HepG2 (cell line): ENCODE measurements around the gene NDUFA5. TPM values are rescaled to one million over a fixed set of nuclear protein-coding genes. Genes with fewer than 3 reads are reported as not detected.

Experiments used
- FOXP4 ChIP-seq: sonication (generic); formaldehyde crosslinking; IDR thresholded peaks from 2 replicates; pipeline ENCODE4 v1.4.0; 2020; ENCODE audit warnings: missing genetic modification reagents
- GABPB1 ChIP-seq: IDR thresholded peaks from 2 replicates; pipeline ENCODE4 v1.6.1; 2016; ENCODE audit warnings: mild to moderate bottlenecking, missing genetic modification reagents, moderate library complexity, missing compliant biosample characterization
- KLF15 ChIP-seq: sonication (generic); formaldehyde crosslinking; IDR thresholded peaks from 2 replicates; pipeline ENCODE4 v1.8.1; 2023; ENCODE audit warnings: borderline replicate concordance, mild to moderate bottlenecking, inconsistent platforms, missing genetic modification reagents, mixed read lengths
- MTERF4 ChIP-seq: sonication (generic); formaldehyde crosslinking; IDR thresholded peaks from 2 replicates; pipeline ENCODE4 v1.8.0; 2023; ENCODE audit warnings: mild to moderate bottlenecking, missing genetic modification reagents
- NBN ChIP-seq: fragments of 450-650 bp; conservative IDR thresholded peaks from 2 replicates; pipeline ENCODE4 v1.6.1; 2017
- RCOR2 ChIP-seq: IDR thresholded peaks from 2 replicates; pipeline ENCODE4 v1.6.1; 2016; ENCODE audit warnings: missing biosample characterization, missing genetic modification reagents
- SOX6 ChIP-seq, 2 experiments: fragments of 450-650 bp in 1 of 2; sonication (generic) in 1 of 2; formaldehyde crosslinking in 1 of 2; IDR thresholded peaks; 2 replicates each; pipeline versions ENCODE4 v1.4.0 to v1.6.1; 2017 to 2020; ENCODE audit warnings: antibody characterized with exemption in 1 of 2, mild to moderate bottlenecking in 1 of 2, missing genetic modification reagents in 1 of 2
- SYNCRIP ChIP-seq: fragments of 200-400 bp; formaldehyde crosslinking; IDR thresholded peaks from 2 replicates; pipeline ENCODE4 v1.6.1; 2018; ENCODE audit warnings: mild to moderate bottlenecking, low read depth, low read length; ENCODE audit not compliant: insufficient read depth
- TEAD3 ChIP-seq: optimal IDR thresholded peaks from 2 replicates; pipeline ENCODE3; 2016; ENCODE audit warnings: borderline replicate concordance
- WIZ ChIP-seq: sonication (generic); formaldehyde crosslinking; IDR thresholded peaks from 2 replicates; pipeline ENCODE4 v1.5.1; 2020; ENCODE audit warnings: mild to moderate bottlenecking, missing genetic modification reagents
- ZMAT3 ChIP-seq: sonication (generic); formaldehyde crosslinking; conservative IDR thresholded peaks from 2 replicates; pipeline ENCODE4 v1.7.0; 2021; ENCODE audit warnings: missing genetic modification reagents
- ZNF136 ChIP-seq: sonication (generic); formaldehyde crosslinking; IDR thresholded peaks from 2 replicates; pipeline ENCODE4 v1.8.1; 2022; ENCODE audit warnings: low read depth, mild to moderate bottlenecking, moderate library complexity, missing genetic modification reagents
- ZNF20 ChIP-seq: sonication (generic); formaldehyde crosslinking; IDR thresholded peaks from 2 replicates; pipeline ENCODE4 v1.4.0; 2020; ENCODE audit warnings: mild to moderate bottlenecking, moderate library complexity, missing genetic modification reagents
- ZNF280D ChIP-seq: sonication (generic); formaldehyde crosslinking; IDR thresholded peaks from 2 replicates; pipeline ENCODE4 v1.5.1; 2020; ENCODE audit warnings: mild to moderate bottlenecking, missing genetic modification reagents
- ZNF574 ChIP-seq: sonication (generic); formaldehyde crosslinking; IDR thresholded peaks from 2 replicates; pipeline ENCODE4 v1.4.0; 2020; ENCODE audit warnings: missing genetic modification reagents
- ZNF629 ChIP-seq: sonication (generic); formaldehyde crosslinking; conservative IDR thresholded peaks from 2 replicates; pipeline ENCODE4 v1.5.0; 2020; ENCODE audit warnings: missing genetic modification reagents
- ZNF776 ChIP-seq: sonication (generic); formaldehyde crosslinking; IDR thresholded peaks from 2 replicates; pipeline ENCODE4 v1.4.0; 2020; ENCODE audit warnings: mild to moderate bottlenecking, missing genetic modification reagents
- polyA plus RNA-seq, 8 experiments: library from polyadenylated mRNA; depleted of rRNA in 3 of 8; stranded (reverse) in 7 of 8; unstranded in 1 of 8; fragments of >200 nt; fragmentation: Illumina TruSeq in 4 of 8; extraction: Trizol in 4 of 8; gene quantifications; 2 replicates each; pipeline versions ENCODE4 v1.2.1 to v1.2.3, GENCODE V29; 2011 to 2016; ENCODE audit warnings: low read depth in 4 of 8, missing spikeins in 1 of 8, mixed read lengths in 1 of 8; ENCODE audit not compliant: insufficient read depth in 1 of 8
- total RNA-seq, 5 experiments: library from RNA; depleted of rRNA; stranded (reverse); fragments of >200 nt; fragmentation: Illumina TruSeq; extraction: Trizol; gene quantifications; 2 replicates each; pipeline ENCODE4 v1.2.3, GENCODE V29; 2016; ENCODE audit warnings: low read depth in 1 of 5
- TF ChIP-seq, protein P1 (sequence below): IDR thresholded peaks from 2 replicates; pipeline ENCODE4 v1.6.1; 2016; ENCODE audit warnings: missing biosample characterization, missing genetic modification reagents, low read depth

The NDUFA5 gene
- total and polyA plus RNA-seq, 2 of the 13 experiments (the other 11 are each of a cell fraction or from before 2014, with no cell fraction given), result 16.9 to 55.9 TPM

DNA sequence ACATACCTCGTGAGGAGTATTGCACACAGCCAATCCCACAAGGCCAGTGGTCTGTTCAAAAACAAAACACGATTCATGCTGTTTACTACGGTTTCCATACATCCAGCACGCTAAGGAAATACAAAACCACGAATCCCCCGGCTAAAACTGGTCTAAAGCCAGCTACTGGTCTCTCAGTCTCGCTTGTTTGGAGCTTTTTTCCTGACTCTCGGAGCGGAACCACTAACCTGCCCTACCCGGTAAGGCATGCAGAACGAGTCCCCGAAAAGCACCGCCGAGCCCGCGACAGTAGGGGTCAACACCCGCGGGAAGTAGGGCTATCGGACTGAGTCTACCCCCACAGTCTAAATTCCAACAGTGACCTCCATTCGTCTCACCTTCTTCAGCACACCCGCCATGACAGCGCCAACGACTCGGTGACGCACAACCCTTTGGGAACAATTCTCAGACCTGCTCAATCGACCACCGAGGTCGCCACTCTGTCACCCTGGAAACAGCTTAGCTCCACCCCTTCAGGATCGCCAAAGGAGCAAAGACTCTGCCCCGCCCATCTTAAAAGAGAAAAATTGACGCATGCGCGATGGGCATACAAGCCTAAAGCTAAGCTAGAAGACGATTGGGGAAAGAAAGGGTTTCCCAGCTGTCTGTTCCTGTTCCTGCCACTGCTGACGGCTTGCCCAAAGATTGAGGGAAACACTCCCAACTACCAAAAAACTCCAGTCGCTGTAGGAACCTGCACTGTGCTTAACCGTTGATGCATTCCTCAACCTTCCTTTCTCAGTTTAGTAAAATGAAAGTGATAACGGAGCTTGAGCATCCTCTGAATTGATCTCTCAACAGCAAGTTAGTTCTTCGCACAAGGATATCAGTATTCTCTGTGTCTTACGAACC lies at the start of gene NDUFA5 (continued):
- peak; percentile 81 for TF ChIP-seq ZNF574 (CRISPR knock-in tag)
- TF ChIP-seq SYNCRIP, result no peak
- TF ChIP-seq SOX6 (IDR thresholded peaks at IDR 0.05), result no peak
- TF ChIP-seq SOX6 (CRISPR knock-in tag; IDR thresholded peaks at IDR 0.05), result peak; percentile 65
- TF ChIP-seq MTERF4 (CRISPR knock-in tag), result no peak
- no peak for TF ChIP-seq FOXP4
- peak; percentile 75 for TF ChIP-seq ZMAT3 (CRISPR knock-in tag)
- no peak for TF ChIP-seq NBN
- TF ChIP-seq WIZ, result no peak
- no peak for TF ChIP-seq ZNF20 (CRISPR knock-in tag)
- TF ChIP-seq RCOR2, result no peak
- no peak for TF ChIP-seq KLF15 (CRISPR knock-in tag)
- no peak for TF ChIP-seq ZNF629 (CRISPR knock-in tag)
- TF ChIP-seq ZNF776 (CRISPR knock-in tag), result no peak
- no peak for TF ChIP-seq ZNF280D (CRISPR knock-in tag)
- no peak for TF ChIP-seq ZNF136 (CRISPR knock-in tag)
- peak; percentile 53 for TF ChIP-seq TEAD3 (CRISPR knock-in tag)
- TF ChIP-seq, protein P1, sequence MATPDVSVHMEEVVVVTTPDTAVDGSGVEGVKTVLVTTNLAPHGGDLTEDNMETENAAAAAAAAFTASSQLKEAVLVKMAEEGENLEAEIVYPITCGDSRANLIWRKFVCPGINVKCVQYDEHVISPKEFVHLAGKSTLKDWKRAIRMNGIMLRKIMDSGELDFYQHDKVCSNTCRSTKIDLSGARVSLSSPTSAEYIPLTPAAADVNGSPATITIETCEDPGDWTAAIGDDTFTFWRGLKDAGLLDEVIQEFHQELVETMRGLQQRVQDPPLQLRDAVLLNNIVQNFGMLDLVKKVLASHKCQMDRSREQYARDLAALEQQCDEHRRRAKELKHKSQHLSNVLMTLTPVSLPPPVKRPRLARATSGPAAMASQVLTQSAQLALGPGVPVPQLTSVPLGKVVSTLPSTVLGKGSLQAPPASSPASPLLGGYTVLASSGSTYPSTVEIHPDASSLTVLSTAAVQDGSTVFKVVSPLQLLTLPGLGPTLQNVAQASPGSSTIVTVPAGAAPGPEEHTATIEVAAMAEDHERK (CRISPR knock-in tag), result 0 out of 2 replicates have a peak, but pooled peaks have one; percentile 28
- TF ChIP-seq GABPB1 (CRISPR knock-in tag), result peak; percentile 57; the same call in 1 of the 2 replicates
